Parathyroid adenoma (tissue), 2 donors: ENCODE measurements around the gene STK17A.

ENCODE experiments used
- H2AFZ ChIP-seq: fragments of 300-600 bp; sonication (generic); one replicate; pipeline ENCODE4 v1.7.0; 2017; ENCODE audit warnings: antibody characterized with exemption, mild to moderate bottlenecking
- H3K27ac ChIP-seq: fragments of 300-600 bp; sonication (generic); one replicate; pipeline ENCODE4 v1.7.0; 2017
- H3K27me3 ChIP-seq: fragments of 300-600 bp; sonication (generic); one replicate; pipeline ENCODE4 v1.7.0; 2017; ENCODE audit warnings: low read length; ENCODE audit not compliant: control insufficient read depth, insufficient read depth
- H3K36me3 ChIP-seq: fragments of 300-600 bp; sonication (generic); one replicate; pipeline ENCODE4 v1.7.0; 2017; ENCODE audit warnings: low read length; ENCODE audit not compliant: control insufficient read depth, insufficient read depth
- H3K4me1 ChIP-seq: fragments of 300-600 bp; sonication (generic); one replicate; pipeline ENCODE4 v1.7.0; 2017; ENCODE audit warnings: control low read depth
- H3K4me2 ChIP-seq: fragments of 300-600 bp; sonication (generic); one replicate; pipeline ENCODE4 v1.7.0; 2017; ENCODE audit warnings: low read length
- H3K4me3 ChIP-seq: fragments of 300-600 bp; sonication (generic); one replicate; pipeline ENCODE4 v1.7.0; 2017; ENCODE audit warnings: low read depth, low read length
- H3K79me2 ChIP-seq: fragments of 300-600 bp; sonication (generic); one replicate; pipeline ENCODE4 v1.7.0; 2017; ENCODE audit warnings: control low read depth
- H3K9ac ChIP-seq: fragments of 300-600 bp; sonication (generic); one replicate; pipeline ENCODE4 v1.7.0; 2017; ENCODE audit warnings: mild to moderate bottlenecking
- H3K9me3 ChIP-seq: fragments of 300-600 bp; sonication (generic); one replicate; pipeline ENCODE4 v1.7.0; 2017; ENCODE audit warnings: low read length; ENCODE audit not compliant: control insufficient read depth
- TF ChIP-seq, protein P1 (sequence below): fragments of 300-600 bp; sonication (generic); IDR thresholded peaks from one replicate; pipeline ENCODE4 v1.7.0; 2017; ENCODE audit warnings: antibody characterized with exemption, mild to moderate bottlenecking
- donor health status: primary hyperparathyroidism.

The STK17A gene

DNA sequence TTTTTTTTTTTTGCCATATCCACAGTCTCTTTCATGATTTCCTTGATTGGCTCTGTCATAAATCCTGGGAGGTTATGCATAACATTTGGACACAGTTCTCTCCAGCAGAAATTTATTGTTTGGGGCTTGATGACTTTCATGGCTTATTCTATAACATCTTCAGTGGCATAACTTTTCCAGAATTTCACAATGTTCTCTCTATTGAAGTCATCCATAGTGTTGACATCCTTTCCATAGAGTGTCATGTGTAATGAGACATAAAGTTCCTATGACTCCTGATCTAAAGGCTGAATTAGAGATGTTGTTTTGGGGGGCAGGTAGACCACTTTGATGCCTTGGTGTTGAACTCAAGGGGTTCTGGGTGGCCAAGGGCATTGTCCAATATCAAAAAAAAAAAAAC is 36.7 kb upstream of the STK17A start:
- no peaks in the 10 kb centered on the region for H3K27me3 ChIP-seq
- no peaks in the 10 kb centered on the region for H3K79me2 ChIP-seq
- no peaks in the 10 kb centered on the region for H3K9me3 ChIP-seq
- TF ChIP-seq, protein P1, sequence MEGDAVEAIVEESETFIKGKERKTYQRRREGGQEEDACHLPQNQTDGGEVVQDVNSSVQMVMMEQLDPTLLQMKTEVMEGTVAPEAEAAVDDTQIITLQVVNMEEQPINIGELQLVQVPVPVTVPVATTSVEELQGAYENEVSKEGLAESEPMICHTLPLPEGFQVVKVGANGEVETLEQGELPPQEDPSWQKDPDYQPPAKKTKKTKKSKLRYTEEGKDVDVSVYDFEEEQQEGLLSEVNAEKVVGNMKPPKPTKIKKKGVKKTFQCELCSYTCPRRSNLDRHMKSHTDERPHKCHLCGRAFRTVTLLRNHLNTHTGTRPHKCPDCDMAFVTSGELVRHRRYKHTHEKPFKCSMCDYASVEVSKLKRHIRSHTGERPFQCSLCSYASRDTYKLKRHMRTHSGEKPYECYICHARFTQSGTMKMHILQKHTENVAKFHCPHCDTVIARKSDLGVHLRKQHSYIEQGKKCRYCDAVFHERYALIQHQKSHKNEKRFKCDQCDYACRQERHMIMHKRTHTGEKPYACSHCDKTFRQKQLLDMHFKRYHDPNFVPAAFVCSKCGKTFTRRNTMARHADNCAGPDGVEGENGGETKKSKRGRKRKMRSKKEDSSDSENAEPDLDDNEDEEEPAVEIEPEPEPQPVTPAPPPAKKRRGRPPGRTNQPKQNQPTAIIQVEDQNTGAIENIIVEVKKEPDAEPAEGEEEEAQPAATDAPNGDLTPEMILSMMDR, result no peak
- H3K4me3 ChIP-seq, result no peak overlapping the region
- no peaks in the 10 kb centered on the region for H3K4me1 ChIP-seq
- H3K27ac ChIP-seq, result no peak overlapping the region
- H3K9ac ChIP-seq, result no peak overlapping the region
- no peak overlapping the region for H3K4me2 ChIP-seq
- no peaks in the 10 kb centered on the region for H3K36me3 ChIP-seq
- H2AFZ ChIP-seq, result no peak overlapping the region

DNA sequence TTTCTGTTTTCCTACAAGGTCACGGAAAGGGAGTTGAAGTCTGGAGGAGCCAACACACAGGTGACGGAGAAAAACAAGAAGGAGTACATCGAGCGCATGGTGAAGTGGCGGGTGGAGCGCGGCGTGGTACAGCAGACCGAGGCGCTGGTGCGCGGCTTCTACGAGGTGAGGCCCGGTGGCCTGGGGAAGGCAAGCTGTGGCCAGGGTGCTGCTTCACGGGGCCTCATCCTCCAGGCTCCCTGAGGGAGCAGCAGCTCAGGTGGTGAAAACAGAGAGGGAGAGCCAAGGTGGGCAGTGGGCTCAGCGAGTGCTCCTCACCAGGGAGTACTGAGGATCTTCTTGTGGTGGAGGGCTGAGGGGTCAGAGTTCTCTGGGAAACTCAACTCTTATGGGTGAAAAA is 32.5 kb upstream of the STK17A start:
- Histone ChIP-seq H3K4me2 (no peak overlapping the region), H3K36me3 (no peaks in the 10 kb centered on the region), H2AFZ (no peak overlapping the region), H3K27ac (no peak overlapping the region), H3K79me2 (no peaks in the 10 kb centered on the region), H3K27me3 (no peaks in the 10 kb centered on the region), H3K4me3 (no peak overlapping the region), H3K9ac (no peak overlapping the region), H3K9me3 (no peaks in the 10 kb centered on the region), H3K4me1 (no peaks in the 10 kb centered on the region)
- TF ChIP-seq, protein P1, result no peak

DNA sequence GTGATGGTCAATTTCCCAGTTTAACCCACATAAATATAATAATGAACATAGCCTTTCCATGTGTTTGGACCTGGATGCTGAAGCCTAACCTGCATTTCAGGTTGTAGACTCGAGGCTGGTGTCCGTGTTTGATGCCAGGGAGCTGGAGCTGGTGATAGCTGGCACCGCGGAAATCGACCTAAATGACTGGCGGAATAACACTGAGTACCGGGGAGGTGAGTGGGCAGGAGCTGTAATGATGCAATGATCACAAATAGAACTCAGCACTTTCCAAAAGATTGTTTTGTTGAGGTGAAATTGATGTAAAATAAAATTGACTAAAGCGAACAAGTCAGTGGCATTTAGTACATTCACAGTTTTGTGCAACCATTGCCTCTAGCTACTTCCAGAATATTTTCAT is 30.8 kb upstream of the STK17A start:
- H2AFZ ChIP-seq, result no peak overlapping the region
- no peaks in the 10 kb centered on the region for H3K27me3 ChIP-seq
- H3K9ac ChIP-seq, result no peak overlapping the region
- no peak overlapping the region for H3K27ac ChIP-seq
- H3K4me2 ChIP-seq, result no peak overlapping the region
- TF ChIP-seq, protein P1, result no peak
- no peaks in the 10 kb centered on the region for H3K9me3 ChIP-seq
- no peaks in the 10 kb centered on the region for H3K4me1 ChIP-seq
- no peaks in the 10 kb centered on the region for H3K36me3 ChIP-seq
- H3K79me2 ChIP-seq, result no peaks in the 10 kb centered on the region
- H3K4me3 ChIP-seq, result no peak overlapping the region

DNA sequence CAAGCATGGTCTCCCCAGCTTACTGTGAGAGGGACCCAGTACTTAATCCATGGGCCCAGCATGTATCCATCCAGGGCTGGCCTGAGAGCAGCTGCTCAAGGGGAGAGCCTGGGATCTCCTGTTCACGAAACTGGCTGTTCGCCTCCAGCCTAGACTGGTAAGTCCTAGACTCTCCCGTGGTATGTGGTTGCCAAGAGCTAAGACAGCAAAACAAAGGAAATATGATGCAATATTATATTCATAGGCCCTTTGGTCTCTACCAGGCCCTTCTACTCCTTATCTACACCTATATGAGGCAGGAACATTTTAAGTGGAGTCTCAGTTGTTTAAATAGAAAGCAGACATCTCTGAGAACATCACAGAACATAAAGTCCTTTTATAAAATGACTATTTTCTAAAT is 28.9 kb upstream of the STK17A start:
- Histone ChIP-seq H3K27me3 (no peaks in the 10 kb centered on the region), H3K4me3 (no peak overlapping the region), H2AFZ (no peak overlapping the region), H3K27ac (no peak overlapping the region), H3K36me3 (no peaks in the 10 kb centered on the region), H3K4me1 (no peaks in the 10 kb centered on the region), H3K9me3 (no peaks in the 10 kb centered on the region), H3K4me2 (no peak overlapping the region), H3K79me2 (no peaks in the 10 kb centered on the region), H3K9ac (no peak overlapping the region)
- TF ChIP-seq, protein P1, result no peak

DNA sequence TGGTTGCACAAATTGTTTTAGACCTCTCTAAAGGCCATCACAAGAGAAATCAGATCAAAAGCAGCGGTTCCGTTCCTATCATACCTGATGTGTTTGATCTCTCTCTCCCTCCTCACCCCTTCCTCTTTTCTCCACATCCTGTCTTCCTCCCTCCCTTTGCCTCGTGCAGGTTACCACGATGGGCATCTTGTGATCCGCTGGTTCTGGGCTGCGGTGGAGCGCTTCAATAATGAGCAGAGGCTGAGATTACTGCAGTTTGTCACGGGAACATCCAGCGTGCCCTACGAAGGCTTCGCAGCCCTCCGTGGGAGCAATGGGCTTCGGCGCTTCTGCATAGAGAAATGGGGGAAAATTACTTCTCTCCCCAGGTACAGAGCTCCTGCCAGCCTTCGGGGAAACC is 28.5 kb upstream of the STK17A start:
- Histone ChIP-seq H3K36me3 (no peaks in the 10 kb centered on the region), H3K27ac (no peak overlapping the region), H2AFZ (no peak overlapping the region), H3K4me2 (no peak overlapping the region), H3K4me3 (no peak overlapping the region), H3K9ac (no peak overlapping the region), H3K79me2 (no peaks in the 10 kb centered on the region), H3K4me1 (no peaks in the 10 kb centered on the region), H3K9me3 (no peaks in the 10 kb centered on the region), H3K27me3 (no peaks in the 10 kb centered on the region)
- TF ChIP-seq, protein P1, result no peak
